Activated effector memory CD4-positive, alpha-beta T cell treated with Interleukin-2 at 50 U/mL for 16 hours (primary cell): ENCODE results near the gene AXIN1.
"Not testable (repeated sequence)": the region's sequence is repeated elsewhere in the genome, so short reads cannot be mapped to it uniquely, and the experiment has no call there.

Source experiments
- DNase-seq: peaks from one replicate; pipeline ENCODE4 v3.0.0-alpha.2; 2020

AXIN1 gene

GRCh38 chr16:280552-280951 lies 72.0 kb downstream of the AXIN1 start, which contains the start of gene ARHGDIG:
TSS of gene ARHGDIG (plus strand) at chr16:280591. CDS start at chr16:280681, 90 bp downstream.
- DNase-seq: no peak

GRCh38 chr16:280005-280460 lies 72.5 kb downstream of the AXIN1 start:
- no peak for DNase-seq

GRCh38 chr16:279531-279930 lies 73.0 kb downstream of the AXIN1 start:
- DNase-seq: no peak

GRCh38 chr16:278863-279366 lies 73.6 kb downstream of the AXIN1 start:
- peak; percentile 9 for DNase-seq

GRCh38 chr16:276426-277077 lies 76.0 kb downstream of the AXIN1 start:
- DNase-seq: no peak

GRCh38 chr16:275786-276232 lies 76.7 kb downstream of the AXIN1 start, which contains the start of gene RGS11:
TSS of gene RGS11 (minus strand) at chr16:275944. CDS start at chr16:275911, 33 bp downstream.
- DNase-seq: no peak

GRCh38 chr16:275041-275641 lies 77.4 kb downstream of the AXIN1 start:
- no peak for DNase-seq

GRCh38 chr16:273547-274421 lies 78.7 kb downstream of the AXIN1 start:
- DNase-seq: no peak

GRCh38 chr16:272633-273546 lies 79.6 kb downstream of the AXIN1 start:
- no peak for DNase-seq

- DNase-seq: no peak
These were observed 81.9 kb downstream of the AXIN1 start for GRCh38 chr16:270381-271255.

- DNase-seq: no peak
These were observed 83.3 kb downstream of the AXIN1 start for GRCh38 chr16:269061-269796.

- no peak for DNase-seq
These were observed 84.1 kb downstream of the AXIN1 start for GRCh38 chr16:268141-269053.

- not testable (repeated sequence) for DNase-seq
These were observed 85.0 kb downstream of the AXIN1 start for GRCh38 chr16:267562-267961.

- DNase-seq: no peak
These were observed 86.0 kb downstream of the AXIN1 start for GRCh38 chr16:266258-267164.

GRCh38 chr16:265711-266110 lies 86.8 kb downstream of the AXIN1 start:
- no peak for DNase-seq

- DNase-seq: no peak
These were observed 87.5 kb downstream of the AXIN1 start for GRCh38 chr16:265002-265529.

- DNase-seq: no peak
These were observed 88.0 kb downstream of the AXIN1 start for GRCh38 chr16:264440-264951.

GRCh38 chr16:263944-264343 lies 88.6 kb downstream of the AXIN1 start:
- DNase-seq: no peak
